MCF 10A (cell line): ENCODE results near the gene PIGL. TPM values are rescaled to one million over a fixed set of nuclear protein-coding genes. Genes with fewer than 3 reads are reported as not detected.

Source experiments
- BruUV-seq: library from RNA; stranded (reverse); fragments of 400-500 nt; replicated peaks from 2 replicates; lab custom pipeline; 2021; lab: Mats Ljungman, UMichigan
- CTCF ChIA-PET: fragments of 300-600 bp; sonication (Branson Sonifier 250); formaldehyde crosslinking; extraction: SDS; loops from one replicate; lab custom pipeline; 2021; ENCODE audit warnings: antibody characterized with exemption, inconsistent platforms; lab: Yijun Ruan, JAX
- POLR2A ChIA-PET: fragments of 300-600, 350-650 bp; sonication (Branson Sonifier 250); formaldehyde crosslinking; extraction: SDS; loops from one replicate; lab custom pipeline; 2020; ENCODE audit warnings: antibody characterized with exemption, inconsistent platforms; lab: Yijun Ruan, JAX
- DNase-seq: peaks from one replicate; pipeline ENCODE4 v3.0.0-alpha.2; 2018; ENCODE audit not compliant: unreplicated experiment
- H3K27ac Mint-ChIP-seq: one replicate; pipeline ENCODE4 v1.8.0; 2022; ENCODE audit warnings: mild to moderate bottlenecking, low read depth, mixed read lengths; ENCODE audit not compliant: unreplicated experiment
- H3K27me3 Mint-ChIP-seq: one replicate; pipeline ENCODE4 v1.8.0; 2022; ENCODE audit warnings: mixed read lengths; ENCODE audit not compliant: insufficient read depth, unreplicated experiment
- H3K36me3 Mint-ChIP-seq: one replicate; pipeline ENCODE4 v1.8.0; 2022; ENCODE audit warnings: mild to moderate bottlenecking, moderate library complexity, mixed read lengths; ENCODE audit not compliant: insufficient read depth, unreplicated experiment
- H3K4me1 Mint-ChIP-seq: one replicate; pipeline ENCODE4 v1.8.0; 2022; ENCODE audit warnings: mixed read lengths; ENCODE audit not compliant: insufficient read depth, unreplicated experiment
- H3K4me3 Mint-ChIP-seq: one replicate; pipeline ENCODE4 v1.8.0; 2022; ENCODE audit warnings: mild to moderate bottlenecking, moderate library complexity, mixed read lengths; ENCODE audit not compliant: unreplicated experiment
- H3K9me3 Mint-ChIP-seq: one replicate; pipeline ENCODE4 v1.8.0; 2022; ENCODE audit warnings: mixed read lengths; ENCODE audit not compliant: unreplicated experiment
- intact Hi-C: fragments of 100-400 bp; cut with micrococcal nuclease; formaldehyde crosslinking; loops from 2 replicates; pipeline ENCODE4 v1.14.1; 2022
- total RNA-seq: library from RNA; stranded (reverse); gene quantifications from 2 replicates; pipeline ENCODE4 v1.2.3, GENCODE V29; 2022
- TF ChIP-seq, protein P1 (sequence below): fragments of 200-600 bp; IDR thresholded peaks from one replicate; pipeline ENCODE4 v1.8.0; 2022; ENCODE audit warnings: antibody characterized with exemption, mild to moderate bottlenecking; ENCODE audit not compliant: unreplicated experiment

The PIGL gene
- total RNA-seq, 1 experiment from 2014 or later = 31.3 TPM

GRCh38 chr17:16275024-16275423, 58.0 kb downstream of the PIGL start:
- Mint-ChIP-seq H3K9me3 (peaks cover 7% of the 10 kb centered on the region), H3K27ac (no peak overlapping the region), H3K4me1 (peaks cover 12% of the 10 kb centered on the region), H3K4me3 (no peak overlapping the region), H3K36me3 (no peaks in the 10 kb centered on the region), H3K27me3 (no peaks in the 10 kb centered on the region)
- ChIA-PET POLR2A (no interaction called here), CTCF (no interaction called here)
- TF ChIP-seq, protein P1, sequence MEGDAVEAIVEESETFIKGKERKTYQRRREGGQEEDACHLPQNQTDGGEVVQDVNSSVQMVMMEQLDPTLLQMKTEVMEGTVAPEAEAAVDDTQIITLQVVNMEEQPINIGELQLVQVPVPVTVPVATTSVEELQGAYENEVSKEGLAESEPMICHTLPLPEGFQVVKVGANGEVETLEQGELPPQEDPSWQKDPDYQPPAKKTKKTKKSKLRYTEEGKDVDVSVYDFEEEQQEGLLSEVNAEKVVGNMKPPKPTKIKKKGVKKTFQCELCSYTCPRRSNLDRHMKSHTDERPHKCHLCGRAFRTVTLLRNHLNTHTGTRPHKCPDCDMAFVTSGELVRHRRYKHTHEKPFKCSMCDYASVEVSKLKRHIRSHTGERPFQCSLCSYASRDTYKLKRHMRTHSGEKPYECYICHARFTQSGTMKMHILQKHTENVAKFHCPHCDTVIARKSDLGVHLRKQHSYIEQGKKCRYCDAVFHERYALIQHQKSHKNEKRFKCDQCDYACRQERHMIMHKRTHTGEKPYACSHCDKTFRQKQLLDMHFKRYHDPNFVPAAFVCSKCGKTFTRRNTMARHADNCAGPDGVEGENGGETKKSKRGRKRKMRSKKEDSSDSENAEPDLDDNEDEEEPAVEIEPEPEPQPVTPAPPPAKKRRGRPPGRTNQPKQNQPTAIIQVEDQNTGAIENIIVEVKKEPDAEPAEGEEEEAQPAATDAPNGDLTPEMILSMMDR = no peak
- no TSS peak for BruUV-seq
- intact Hi-C loops = no loop called here
- DNase-seq = no peak

DNA sequence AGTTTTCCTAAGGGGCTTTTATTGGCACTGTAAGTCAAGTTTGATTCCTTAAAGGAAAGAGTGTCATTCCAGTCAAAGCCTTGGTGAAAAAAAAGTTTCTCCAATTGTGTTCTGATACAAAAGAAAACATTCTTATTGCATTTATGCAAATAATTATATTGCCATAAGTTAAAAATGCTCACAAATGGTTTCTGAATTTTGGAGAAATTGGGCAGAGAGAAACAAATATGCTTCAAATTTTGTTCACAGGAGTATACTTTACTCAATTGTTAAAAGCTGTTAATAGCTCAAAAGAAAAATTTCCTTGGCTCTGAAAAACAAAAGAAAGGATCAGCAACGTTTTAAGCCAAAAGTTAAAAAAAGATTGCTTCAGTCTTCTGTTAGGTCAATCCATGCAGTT, 60.2 kb downstream of the PIGL start:
- CTCF ChIA-PET = no interaction called here

GRCh38 chr17:16281351-16281750, 64.3 kb downstream of the PIGL start:
- ChIA-PET CTCF (interaction anchor here (1.0 kb wide), 1 partner anchor 48 kb away, joined by 4 read pairs; no protein-coding TSS in a partner anchor), POLR2A (no interaction called here)
- intact Hi-C loops = no loop called here
- Mint-ChIP-seq H3K4me3 (no peak overlapping the region), H3K36me3 (peaks cover 5% of the 10 kb centered on the region), H3K27ac (no peak overlapping the region), H3K4me1 (peaks cover 15% of the 10 kb centered on the region), H3K27me3 (no peaks in the 10 kb centered on the region), H3K9me3 (no peaks in the 10 kb centered on the region)
- DNase-seq = no peak
- TF ChIP-seq, protein P1 = no peak
- BruUV-seq = no TSS peak

More for the DNA sequence above, 60.2 kb downstream of the PIGL start:
- Mint-ChIP-seq H3K36me3 (no peaks in the 10 kb centered on the region), H3K27ac (no peak overlapping the region), H3K27me3 (no peaks in the 10 kb centered on the region), H3K4me1 (peaks cover 13% of the 10 kb centered on the region), H3K4me3 (no peak overlapping the region), H3K9me3 (peaks cover 6% of the 10 kb centered on the region)
- POLR2A ChIA-PET = interaction anchor here (0.6 kb wide), 1 partner anchor 166 kb away, joined by 3 read pairs; no protein-coding TSS in a partner anchor
- DNase-seq = no peak
- TF ChIP-seq, protein P1 = no peak
- BruUV-seq = no TSS peak
- intact Hi-C loops = no loop called here

GRCh38 chr17:16282522-16282921, 65.5 kb downstream of the PIGL start:
- Mint-ChIP-seq H3K4me3 (no peak overlapping the region), H3K27me3 (no peaks in the 10 kb centered on the region), H3K36me3 (peaks cover 5% of the 10 kb centered on the region), H3K4me1 (peaks cover 27% of the 10 kb centered on the region), H3K9me3 (no peaks in the 10 kb centered on the region), H3K27ac (no peak overlapping the region)
- TF ChIP-seq, protein P1 = no peak
- intact Hi-C loops = no loop called here
- ChIA-PET CTCF (interaction anchor here (0.6 kb wide), 1 partner anchor 13 kb away, joined by 3 read pairs; no protein-coding TSS in a partner anchor), POLR2A (interaction anchor here (1.2 kb wide), 1 partner anchor 65 kb away, joined by 5 read pairs; the partner anchor contains the start of gene PIGL)
- peak; percentile 49 for DNase-seq
- BruUV-seq = no TSS peak
